ENCODE results near the gene LRMDA.

DNA sequence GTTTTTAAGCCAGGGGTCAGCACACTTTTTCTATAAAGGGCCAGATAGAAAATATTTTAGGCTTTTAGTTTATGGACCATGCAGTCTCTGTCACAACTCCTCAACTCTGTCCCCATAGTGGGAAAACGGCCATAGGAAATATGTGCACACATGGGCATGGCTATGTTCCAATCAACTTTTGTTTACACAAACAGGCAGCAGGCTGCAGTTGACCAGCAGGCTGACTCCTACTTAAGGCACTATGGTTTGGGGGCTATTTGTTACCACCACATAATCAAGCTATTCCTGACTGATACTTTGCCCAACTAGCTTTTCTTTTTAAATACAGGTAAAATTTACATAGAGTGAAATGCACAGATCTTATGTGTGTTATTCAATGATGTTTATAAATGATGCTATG, 362.4 kb downstream of the LRMDA start:
- TF ChIP-seq CTCF (IDR thresholded peaks at IDR 0.05) (no peak), EP300 (IDR thresholded peaks at IDR 0.05; ENCODE audit: low read depth) (no peak)

All from transverse colon (tissue), 3 donors.